GM23248 (cell line): Measurements from ENCODE around the gene RNASEH2B.

Experiments used
- EZH2 ChIP-seq: fragments of 200-600 bp; sonication (generic); IDR thresholded peaks from 2 replicates; pipeline ENCODE4 v1.6.1; 2018; ENCODE audit warnings: antibody characterized with exemption, mild to moderate bottlenecking; ENCODE audit not compliant: insufficient read depth, poor library complexity, severe bottlenecking
- EZH2phosphoT487 ChIP-seq: fragments of 200-600 bp; sonication (generic); IDR thresholded peaks from 2 replicates; pipeline ENCODE4 v1.6.1; 2018; ENCODE audit warnings: antibody characterized with exemption, moderate library complexity, mild to moderate bottlenecking, low read depth; ENCODE audit not compliant: insufficient read depth

- TF ChIP-seq EZH2 = no peak
- TF ChIP-seq EZH2phosphoT487 = no peak
These were observed 96.0 kb downstream of the RNASEH2B start for GRCh38 chr13:51005566-51005965.
